ENCODE measurements around the gene SCAP. TPM values are rescaled to one million over a fixed set of nuclear protein-coding genes. Genes with fewer than 3 reads are reported as not detected.

SCAP gene
- total RNA-seq, 1 donor from 2014 or later: 76.4 TPM

GRCh38 chr3:47407896-47408838, 67.6 kb downstream of the SCAP start:
- Mint-ChIP-seq H3K36me3 (ENCODE audit: unreplicated experiment) (peaks cover 12% of the 10 kb centered on the region), H3K4me3 (ENCODE audit: unreplicated experiment) (no peak overlapping the region), H3K9me3 (ENCODE audit: unreplicated experiment) (no peaks in the 10 kb centered on the region), H3K27ac (ENCODE audit: unreplicated experiment) (no peak overlapping the region), H3K4me1 (ENCODE audit: unreplicated experiment) (peaks cover 15% of the 10 kb centered on the region), H3K27me3 (ENCODE audit: unreplicated experiment) (no peaks in the 10 kb centered on the region)
- DNase-seq (ENCODE audit: extremely low spot score, unreplicated experiment): no peak
- TF ChIP-seq CTCF (IDR thresholded peaks at IDR 0.05): no peak

- TF ChIP-seq CTCF (IDR thresholded peaks at IDR 0.05): no peak
- Mint-ChIP-seq H3K4me1 (ENCODE audit: unreplicated experiment) (peaks cover 15% of the 10 kb centered on the region), H3K4me3 (ENCODE audit: unreplicated experiment) (no peak overlapping the region), H3K27me3 (ENCODE audit: unreplicated experiment) (no peaks in the 10 kb centered on the region), H3K36me3 (ENCODE audit: unreplicated experiment) (peaks cover 8% of the 10 kb centered on the region), H3K9me3 (ENCODE audit: unreplicated experiment) (no peaks in the 10 kb centered on the region), H3K27ac (ENCODE audit: unreplicated experiment) (no peak overlapping the region)
- no peak for DNase-seq (ENCODE audit: extremely low spot score, unreplicated experiment)
Observed at GRCh38 chr3:47407237-47407636, 68.5 kb downstream of the SCAP start.

- Mint-ChIP-seq H3K36me3 (ENCODE audit: unreplicated experiment) (peaks cover 8% of the 10 kb centered on the region), H3K4me3 (ENCODE audit: unreplicated experiment) (no peak overlapping the region), H3K27ac (ENCODE audit: unreplicated experiment) (no peak overlapping the region), H3K9me3 (ENCODE audit: unreplicated experiment) (no peaks in the 10 kb centered on the region), H3K4me1 (ENCODE audit: unreplicated experiment) (peaks cover 15% of the 10 kb centered on the region), H3K27me3 (ENCODE audit: unreplicated experiment) (no peaks in the 10 kb centered on the region)
- no peak for DNase-seq (ENCODE audit: extremely low spot score, unreplicated experiment)
- no peak for TF ChIP-seq CTCF (IDR thresholded peaks at IDR 0.05)
Observed at GRCh38 chr3:47406762-47407149, 69.0 kb downstream of the SCAP start.

- H3K27me3 Mint-ChIP-seq (ENCODE audit: unreplicated experiment): no peaks in the 10 kb centered on the region
- TF ChIP-seq CTCF (IDR thresholded peaks at IDR 0.05): no peak
Observed at GRCh38 chr3:47405820-47406761, 69.7 kb downstream of the SCAP start.

More at GRCh38 chr3:47405820-47406761, 69.7 kb downstream of the SCAP start:
- DNase-seq (ENCODE audit: extremely low spot score, unreplicated experiment): no peak
- Mint-ChIP-seq H3K9me3 (ENCODE audit: unreplicated experiment) (no peaks in the 10 kb centered on the region), H3K4me1 (ENCODE audit: unreplicated experiment) (peaks cover 15% of the 10 kb centered on the region), H3K36me3 (ENCODE audit: unreplicated experiment) (peaks cover 6% of the 10 kb centered on the region), H3K4me3 (ENCODE audit: unreplicated experiment) (no peak overlapping the region), H3K27ac (ENCODE audit: unreplicated experiment) (no peak overlapping the region)

All from osteocyte (in vitro differentiated cells).